Panc1 (cell line): Measurements from ENCODE around the gene DYRK1A. TPM values are rescaled to one million over a fixed set of nuclear protein-coding genes. Genes with fewer than 3 reads are reported as not detected.

Source experiments
- ATAC-seq: fragments of 200-7000 bp; cut with Tn5 transposase; 2 replicates; pipeline ENCODE4 v1.9.1; 2020; ENCODE audit warnings: mild to moderate bottlenecking, moderate library complexity
- BruUV-seq: library from RNA; stranded (reverse); fragments of 400-500 nt; replicated peaks from 2 replicates; lab custom pipeline; 2021; lab: Mats Ljungman, UMichigan
- CTCF ChIA-PET: fragments of 300-600 bp; sonication (Branson Sonifier 250); formaldehyde crosslinking; loops from one replicate; lab custom pipeline; 2022; ENCODE audit warnings: antibody characterized with exemption; lab: Charles Lee
- POLR2A ChIA-PET: fragments of 300-600 bp; sonication (Branson Sonifier 250); formaldehyde crosslinking; loops from one replicate; lab custom pipeline; 2022; ENCODE audit warnings: antibody characterized with exemption; lab: Charles Lee
- DNase-seq: peaks from one replicate; pipeline ENCODE4 v3.0.0-alpha.2; 2010; ENCODE audit warnings: low read depth, low spot score
- H3K27ac ChIP-seq: 2 replicates; pipeline ENCODE4 v1.5.1; 2011; ENCODE audit warnings: mild to moderate bottlenecking, low read length, inconsistent platforms
- H3K27me3 ChIP-seq: fragments of 200-500 bp; sonication (Bioruptor generic); 2 replicates; pipeline ENCODE4 v1.6.0; 2014; ENCODE audit warnings: low read length, inconsistent platforms; ENCODE audit not compliant: control insufficient read depth, insufficient read depth
- H3K36me3 ChIP-seq: fragments of 200-500 bp; sonication (Bioruptor generic); 2 replicates; pipeline ENCODE4 v1.5.1; 2014; ENCODE audit warnings: inconsistent platforms, mild to moderate bottlenecking, low read length, moderate library complexity; ENCODE audit not compliant: control insufficient read depth, insufficient read depth
- H3K4me1 ChIP-seq: 2 replicates; pipeline ENCODE4 v1.5.1; 2011; ENCODE audit warnings: inconsistent platforms, mild to moderate bottlenecking, low read length, moderate library complexity; ENCODE audit not compliant: control insufficient read depth, insufficient read depth
- H3K4me3 ChIP-seq, 2 experiments: 2 replicates each; pipeline ENCODE4 v1.5.1; 2011 to 2012; ENCODE audit warnings: low read depth in 2 of 2, low read length in 2 of 2, mild to moderate bottlenecking in 2 of 2, inconsistent platforms in 1 of 2, moderate library complexity in 1 of 2
- H3K9me3 ChIP-seq: fragments of 200-500 bp; sonication (Bioruptor generic); 2 replicates; pipeline ENCODE4 v1.5.1; 2014; ENCODE audit warnings: low read depth, mild to moderate bottlenecking, inconsistent platforms, low read length, moderate library complexity; ENCODE audit not compliant: control insufficient read depth, insufficient read depth
- POLR2AphosphoS5 ChIP-seq: IDR thresholded peaks from 2 replicates; pipeline ENCODE4 v1.6.1; 2012; ENCODE audit warnings: mild to moderate bottlenecking, low read depth, low read length, moderate library complexity
- SIN3A ChIP-seq: IDR thresholded peaks from 2 replicates; pipeline ENCODE4 v1.6.1; 2012; ENCODE audit warnings: low read depth, mild to moderate bottlenecking, low read length, moderate library complexity, borderline replicate concordance; ENCODE audit not compliant: insufficient read depth
- TCF7L2 ChIP-seq: IDR thresholded peaks from 2 replicates; pipeline ENCODE4 v1.6.1; 2011; ENCODE audit warnings: mild to moderate bottlenecking, low read depth, low read length, inconsistent platforms
- in situ Hi-C: cut with HindIII; loops from 2 replicates; pipeline ENCODE4 v1.10.0; 2016; ENCODE audit warnings: low sequenced_read_pairs, low pct_unique_long_range_greater_than_20kb
- intact Hi-C: fragments of 100-400 bp; cut with micrococcal nuclease; formaldehyde crosslinking; loops from one replicate; pipeline ENCODE4 v1.10.0; 2022; ENCODE audit not compliant: unreplicated experiment
- total RNA-seq: library from RNA; stranded (reverse); gene quantifications from one replicate; pipeline ENCODE4 v1.2.1, GENCODE V29; 2021; ENCODE audit not compliant: unreplicated experiment
- TF ChIP-seq, protein P1 (sequence below), 2 experiments: IDR thresholded peaks; 2 replicates each; pipeline ENCODE4 v1.6.1; 2011 to 2012; ENCODE audit warnings: low read depth in 2 of 2, control low read depth in 1 of 2, low read length in 1 of 2, mild to moderate bottlenecking in 1 of 2, moderate library complexity in 1 of 2; ENCODE audit not compliant: insufficient read depth in 1 of 2
- TF ChIP-seq, protein P2 (sequence below): fragments of 450-650 bp; IDR thresholded peaks from 2 replicates; pipeline ENCODE4 v1.5.1; 2017; ENCODE audit warnings: mild to moderate bottlenecking

DYRK1A gene
- total RNA-seq, 1 experiment from 2014 or later, result 36.1 TPM

DNA sequence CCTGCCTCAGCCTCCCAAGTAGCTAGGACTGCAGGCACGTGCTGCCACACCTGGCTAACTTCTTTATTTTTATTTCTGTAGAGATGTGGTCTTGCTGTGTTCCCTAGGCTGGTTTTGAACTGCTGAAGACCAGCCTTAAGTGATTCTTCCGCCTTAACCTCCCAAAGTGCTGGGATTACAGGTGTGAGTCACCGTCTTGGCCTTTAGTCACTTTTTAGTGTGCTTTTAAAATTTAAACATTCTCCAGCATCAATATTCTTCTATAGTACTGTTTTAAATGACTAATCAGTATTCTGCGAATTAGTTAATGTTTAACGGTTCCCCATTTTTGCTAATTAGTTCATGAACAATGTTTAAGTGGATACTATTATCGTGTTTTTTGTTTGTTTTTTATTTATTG is 60.6 kb downstream of the DYRK1A start:
- H3K4me1 ChIP-seq, result no peaks in the 10 kb centered on the region
- no TSS peak for BruUV-seq
- TF ChIP-seq SIN3A (no peak), TCF7L2 (no peak), POLR2AphosphoS5 (no peak)
- TF ChIP-seq, protein P1, sequence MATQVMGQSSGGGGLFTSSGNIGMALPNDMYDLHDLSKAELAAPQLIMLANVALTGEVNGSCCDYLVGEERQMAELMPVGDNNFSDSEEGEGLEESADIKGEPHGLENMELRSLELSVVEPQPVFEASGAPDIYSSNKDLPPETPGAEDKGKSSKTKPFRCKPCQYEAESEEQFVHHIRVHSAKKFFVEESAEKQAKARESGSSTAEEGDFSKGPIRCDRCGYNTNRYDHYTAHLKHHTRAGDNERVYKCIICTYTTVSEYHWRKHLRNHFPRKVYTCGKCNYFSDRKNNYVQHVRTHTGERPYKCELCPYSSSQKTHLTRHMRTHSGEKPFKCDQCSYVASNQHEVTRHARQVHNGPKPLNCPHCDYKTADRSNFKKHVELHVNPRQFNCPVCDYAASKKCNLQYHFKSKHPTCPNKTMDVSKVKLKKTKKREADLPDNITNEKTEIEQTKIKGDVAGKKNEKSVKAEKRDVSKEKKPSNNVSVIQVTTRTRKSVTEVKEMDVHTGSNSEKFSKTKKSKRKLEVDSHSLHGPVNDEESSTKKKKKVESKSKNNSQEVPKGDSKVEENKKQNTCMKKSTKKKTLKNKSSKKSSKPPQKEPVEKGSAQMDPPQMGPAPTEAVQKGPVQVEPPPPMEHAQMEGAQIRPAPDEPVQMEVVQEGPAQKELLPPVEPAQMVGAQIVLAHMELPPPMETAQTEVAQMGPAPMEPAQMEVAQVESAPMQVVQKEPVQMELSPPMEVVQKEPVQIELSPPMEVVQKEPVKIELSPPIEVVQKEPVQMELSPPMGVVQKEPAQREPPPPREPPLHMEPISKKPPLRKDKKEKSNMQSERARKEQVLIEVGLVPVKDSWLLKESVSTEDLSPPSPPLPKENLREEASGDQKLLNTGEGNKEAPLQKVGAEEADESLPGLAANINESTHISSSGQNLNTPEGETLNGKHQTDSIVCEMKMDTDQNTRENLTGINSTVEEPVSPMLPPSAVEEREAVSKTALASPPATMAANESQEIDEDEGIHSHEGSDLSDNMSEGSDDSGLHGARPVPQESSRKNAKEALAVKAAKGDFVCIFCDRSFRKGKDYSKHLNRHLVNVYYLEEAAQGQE (IDR thresholded peaks at IDR 0.05; ENCODE audit: insufficient read depth in 1 of 2, low read depth in 2 of 2, low read length in 1 of 2), result no peak
- TF ChIP-seq, protein P2, sequence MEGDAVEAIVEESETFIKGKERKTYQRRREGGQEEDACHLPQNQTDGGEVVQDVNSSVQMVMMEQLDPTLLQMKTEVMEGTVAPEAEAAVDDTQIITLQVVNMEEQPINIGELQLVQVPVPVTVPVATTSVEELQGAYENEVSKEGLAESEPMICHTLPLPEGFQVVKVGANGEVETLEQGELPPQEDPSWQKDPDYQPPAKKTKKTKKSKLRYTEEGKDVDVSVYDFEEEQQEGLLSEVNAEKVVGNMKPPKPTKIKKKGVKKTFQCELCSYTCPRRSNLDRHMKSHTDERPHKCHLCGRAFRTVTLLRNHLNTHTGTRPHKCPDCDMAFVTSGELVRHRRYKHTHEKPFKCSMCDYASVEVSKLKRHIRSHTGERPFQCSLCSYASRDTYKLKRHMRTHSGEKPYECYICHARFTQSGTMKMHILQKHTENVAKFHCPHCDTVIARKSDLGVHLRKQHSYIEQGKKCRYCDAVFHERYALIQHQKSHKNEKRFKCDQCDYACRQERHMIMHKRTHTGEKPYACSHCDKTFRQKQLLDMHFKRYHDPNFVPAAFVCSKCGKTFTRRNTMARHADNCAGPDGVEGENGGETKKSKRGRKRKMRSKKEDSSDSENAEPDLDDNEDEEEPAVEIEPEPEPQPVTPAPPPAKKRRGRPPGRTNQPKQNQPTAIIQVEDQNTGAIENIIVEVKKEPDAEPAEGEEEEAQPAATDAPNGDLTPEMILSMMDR, result no peak
- H3K36me3 ChIP-seq, result no peaks in the 10 kb centered on the region; the same call in 1 of the 2 replicates
- no peak for DNase-seq
- in situ Hi-C loops (no loop called here), intact Hi-C loops (no loop called here)
- no peaks in the 10 kb centered on the region for H3K27me3 ChIP-seq
- H3K9me3 ChIP-seq, result no peaks in the 10 kb centered on the region
- no peak overlapping the region for H3K4me3 ChIP-seq
- H3K27ac ChIP-seq, result no peak overlapping the region
- ChIA-PET CTCF (no interaction called here), POLR2A (no interaction called here)
- no peak for ATAC-seq

DNA sequence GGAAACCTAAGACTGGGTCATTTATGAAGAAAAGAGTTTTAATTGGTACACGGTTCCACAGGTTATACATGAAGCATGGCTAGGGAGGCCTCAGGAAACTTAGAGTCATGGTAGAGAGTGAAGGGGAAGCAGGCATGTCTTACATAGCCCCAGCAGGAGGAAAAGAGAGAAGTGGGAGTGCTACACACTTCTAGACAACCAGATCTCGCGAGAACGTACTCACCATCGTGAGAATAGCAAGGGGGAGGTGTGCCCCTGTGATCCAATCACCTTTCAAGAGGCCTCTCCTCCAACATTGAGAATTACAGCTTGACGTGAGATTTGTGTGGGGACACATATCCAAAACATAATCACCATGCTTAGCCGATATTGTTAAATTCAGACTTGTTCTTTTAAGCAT is 62.8 kb downstream of the DYRK1A start:
- CTCF ChIA-PET, result no interaction called here
- no peak for ATAC-seq

More for the DNA sequence above, 62.8 kb downstream of the DYRK1A start:
- in situ Hi-C loops (no loop called here), intact Hi-C loops (no loop called here)
- H3K36me3 ChIP-seq, result no peaks in the 10 kb centered on the region; the same call in 1 of the 2 replicates
- POLR2A ChIA-PET, result no interaction called here
- no TSS peak for BruUV-seq
- no peak overlapping the region for H3K4me3 ChIP-seq
- TF ChIP-seq, protein P1 (IDR thresholded peaks at IDR 0.05; ENCODE audit: insufficient read depth in 1 of 2, low read depth in 2 of 2, low read length in 1 of 2), result no peak
- TF ChIP-seq POLR2AphosphoS5, result no peak
- TF ChIP-seq SIN3A, result no peak
- no peak for TF ChIP-seq TCF7L2
- TF ChIP-seq, protein P2, result no peak
- no peak for DNase-seq
- no peaks in the 10 kb centered on the region for H3K4me1 ChIP-seq
- H3K27me3 ChIP-seq, result no peaks in the 10 kb centered on the region
- H3K27ac ChIP-seq, result no peak overlapping the region
- H3K9me3 ChIP-seq, result no peaks in the 10 kb centered on the region
